NCI-H226 (cell line): ENCODE data around the gene GFOD1.
"Not testable (repeated sequence)": the region's sequence is repeated elsewhere in the genome, so short reads cannot be mapped to it uniquely, and the experiment has no call there.

Experiments
- DNase-seq: peaks from one replicate; pipeline ENCODE4 v3.0.0-alpha.2; 2015

The GFOD1 gene

GRCh38 chr6:13438126-13438525 lies 49.3 kb downstream of the GFOD1 start:
- no peak for DNase-seq

- no peak for DNase-seq
These were observed 50.0 kb downstream of the GFOD1 start for GRCh38 chr6:13437218-13437996.

DNA sequence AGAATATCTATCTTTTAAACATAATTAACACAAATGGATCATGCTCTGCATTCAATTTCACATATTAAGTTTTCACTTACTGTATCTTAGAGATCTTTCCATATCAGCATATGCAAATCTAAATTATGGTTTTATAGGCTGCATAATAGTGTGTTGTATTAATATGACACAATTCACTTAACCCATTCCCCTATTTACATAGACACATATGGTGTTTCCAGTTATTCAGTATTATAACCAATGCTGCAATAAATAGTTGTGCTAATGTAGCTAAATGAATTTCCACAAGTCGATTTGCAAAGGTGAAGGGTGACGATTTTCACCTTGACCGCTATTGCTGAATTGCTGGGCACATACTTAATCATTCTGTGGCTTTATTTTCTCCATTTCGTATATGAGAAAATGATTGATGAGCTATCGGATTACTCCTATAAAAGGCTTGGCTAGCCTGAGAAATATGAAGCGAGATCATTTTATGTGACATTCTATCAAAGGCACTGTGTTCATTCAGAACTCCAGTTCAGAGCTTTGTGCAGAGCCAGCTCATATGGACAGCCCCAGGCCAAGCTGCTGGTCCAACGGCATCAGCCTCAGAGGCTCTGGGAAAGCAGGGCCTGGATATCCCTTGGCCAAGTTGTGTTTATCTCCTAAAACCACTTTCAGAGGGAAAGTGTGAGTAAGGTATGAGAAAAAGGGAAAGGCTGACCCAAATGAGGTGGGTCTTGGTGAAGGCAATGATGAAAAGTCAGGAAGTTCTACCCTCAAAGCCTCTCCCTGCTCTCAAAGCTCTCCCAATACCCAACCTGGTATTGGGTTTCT lies 50.8 kb downstream of the GFOD1 start:
- no peak for DNase-seq

DNA sequence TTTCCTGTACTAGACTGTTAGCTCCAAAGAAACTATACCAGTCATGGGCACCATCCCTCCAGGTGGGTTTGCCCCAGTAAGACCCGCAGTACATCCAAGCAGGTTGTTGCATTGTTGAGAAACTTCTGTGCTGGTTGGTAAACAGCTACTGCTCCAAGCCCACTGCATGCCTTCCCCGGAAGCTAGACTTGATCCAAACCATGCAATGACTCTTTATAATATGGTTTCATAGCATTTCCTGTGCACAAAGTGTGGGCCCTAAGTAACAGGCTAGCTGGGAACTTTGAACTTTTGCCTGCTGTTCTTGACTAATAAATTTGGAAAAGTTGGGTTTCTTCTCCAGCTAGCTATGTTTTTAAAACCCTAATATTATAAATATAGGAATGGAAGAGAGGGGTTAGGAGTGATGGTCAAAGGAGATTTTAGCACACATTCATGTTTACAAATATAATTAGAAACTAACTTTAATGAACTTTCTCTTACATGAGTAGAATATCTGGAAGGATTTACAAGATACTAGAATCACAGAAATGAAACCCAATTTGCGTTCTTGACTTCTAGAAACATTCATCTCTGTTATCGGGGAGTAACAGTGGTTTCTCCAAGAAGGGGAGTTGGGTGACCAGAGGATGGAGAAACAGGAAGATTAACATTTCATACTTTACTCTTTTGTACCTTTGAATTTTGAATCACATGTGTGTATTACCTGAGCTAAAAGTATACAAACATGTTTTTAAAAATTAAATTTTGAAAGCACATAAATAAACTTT lies 51.7 kb downstream of the GFOD1 start:
- no peak for DNase-seq

GRCh38 chr6:13434777-13435176 lies 52.6 kb downstream of the GFOD1 start:
- no peak for DNase-seq

- not testable (repeated sequence) for DNase-seq
These were observed 53.1 kb downstream of the GFOD1 start for GRCh38 chr6:13434135-13434775.

DNA sequence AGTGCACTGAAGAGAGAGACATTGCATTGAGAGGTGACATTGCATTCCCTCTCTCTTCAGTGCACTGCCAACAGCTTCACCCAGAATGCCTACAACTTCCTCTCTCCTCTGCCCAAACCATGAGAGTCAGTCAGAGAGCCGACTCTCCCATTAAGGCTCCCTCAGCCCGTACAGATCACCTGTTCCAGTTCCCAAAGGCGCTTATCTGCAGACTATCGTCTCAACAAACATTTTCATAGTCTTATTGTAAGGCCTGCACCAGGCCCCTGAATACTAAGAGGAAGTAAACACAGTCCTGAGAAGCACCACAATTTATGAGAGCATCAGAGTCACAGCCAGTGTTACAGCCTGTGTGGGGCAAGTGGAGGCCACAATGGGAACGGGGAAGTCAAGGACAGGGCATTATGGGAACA lies 53.7 kb downstream of the GFOD1 start:
- no peak for DNase-seq

GRCh38 chr6:13432526-13433184 lies 54.7 kb downstream of the GFOD1 start:
- no peak for DNase-seq

DNA sequence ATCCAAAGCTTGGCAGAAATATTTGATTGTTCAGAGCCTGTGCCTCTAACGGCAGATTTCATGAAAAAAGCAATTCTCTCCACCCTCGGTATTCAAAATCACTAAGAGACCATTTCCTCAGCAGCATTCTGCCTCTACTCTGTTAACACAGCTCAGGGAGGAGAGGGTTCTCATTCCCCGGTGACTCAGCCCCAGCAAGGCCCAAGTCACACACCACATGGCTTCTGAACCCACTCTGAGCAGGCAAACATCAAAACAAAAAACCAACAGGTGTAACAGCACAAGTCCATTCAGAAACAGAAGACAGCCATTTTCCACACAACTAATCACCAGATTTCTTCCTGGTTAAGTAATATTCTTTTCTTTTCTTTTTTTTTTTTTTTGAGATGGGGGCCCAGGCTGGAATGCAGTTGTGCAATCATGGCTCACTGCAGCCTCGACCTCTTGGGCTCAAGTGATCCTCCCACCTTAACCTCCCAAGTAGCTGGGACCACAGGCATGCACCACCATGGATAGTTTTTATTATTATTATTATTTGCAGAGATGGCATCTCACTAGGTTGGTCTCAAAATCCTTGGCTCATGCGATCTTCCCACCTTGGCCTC lies 55.4 kb downstream of the GFOD1 start:
- DNase-seq, result no peak

- DNase-seq, result no peak
These were observed 56.2 kb downstream of the GFOD1 start for GRCh38 chr6:13431059-13431656.

DNA sequence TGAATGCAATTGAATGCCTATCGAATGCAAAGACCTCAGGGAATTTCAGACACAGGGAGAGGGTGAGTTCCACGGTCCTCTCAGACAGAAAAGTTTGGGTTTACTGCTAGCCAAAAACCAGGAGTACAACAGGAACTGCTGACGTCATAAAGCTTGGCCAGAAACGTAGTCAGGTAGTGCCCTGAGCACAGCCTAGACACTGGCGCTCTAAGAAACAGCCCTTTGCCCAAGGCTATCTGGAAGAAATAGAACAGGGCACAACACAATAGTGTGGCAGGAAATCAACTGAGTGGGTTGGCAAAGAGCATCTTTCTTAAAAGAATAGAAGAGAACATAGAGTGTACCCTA lies 58.0 kb downstream of the GFOD1 start:
- DNase-seq, result no peak

DNA sequence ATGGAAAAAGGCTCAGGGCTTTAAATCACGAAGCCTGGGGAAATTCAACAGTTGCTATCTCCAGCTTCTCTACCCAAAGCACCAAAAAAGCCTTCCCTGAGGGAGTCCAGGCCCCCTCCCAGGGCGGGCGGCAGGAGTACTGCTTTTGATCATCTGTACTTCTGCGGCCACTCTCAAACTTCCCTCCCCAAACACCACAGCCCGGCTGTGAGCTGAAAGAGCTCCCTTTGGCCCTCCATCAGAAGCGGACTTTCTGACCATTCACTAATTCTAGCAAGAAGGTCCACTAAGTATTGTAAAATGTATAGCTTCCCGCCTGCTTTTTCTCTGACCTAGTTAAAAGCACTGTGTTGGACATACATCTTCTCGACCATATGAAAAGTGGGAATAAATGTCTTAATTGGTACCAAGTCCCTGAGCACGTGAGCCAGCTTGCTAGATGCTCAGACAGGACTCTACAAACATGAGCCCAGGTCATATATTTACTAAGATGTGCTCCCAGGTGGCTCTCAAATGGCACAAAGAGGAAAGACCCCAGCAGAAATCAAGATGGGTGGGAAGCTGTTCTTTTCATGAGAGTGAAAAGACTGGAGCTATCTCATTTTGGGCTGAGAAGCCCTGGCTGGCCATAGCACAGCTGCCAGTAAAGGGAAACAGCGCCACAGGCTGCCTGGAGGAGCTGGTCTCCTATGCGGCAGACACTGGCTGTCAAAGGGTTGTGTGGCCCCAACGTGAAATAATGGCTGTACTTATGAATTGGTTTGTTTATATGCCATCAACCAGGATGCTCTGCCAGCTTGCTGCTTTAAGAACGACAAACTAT lies 58.6 kb downstream of the GFOD1 start:
- no peak for DNase-seq

- DNase-seq, result no peak
These were observed 59.4 kb downstream of the GFOD1 start for GRCh38 chr6:13427801-13428582.

- no peak for DNase-seq
These were observed 60.1 kb downstream of the GFOD1 start for GRCh38 chr6:13427316-13427715.

GRCh38 chr6:13425943-13426931 lies 61.2 kb downstream of the GFOD1 start:
- peak; percentile 86 for DNase-seq

DNA sequence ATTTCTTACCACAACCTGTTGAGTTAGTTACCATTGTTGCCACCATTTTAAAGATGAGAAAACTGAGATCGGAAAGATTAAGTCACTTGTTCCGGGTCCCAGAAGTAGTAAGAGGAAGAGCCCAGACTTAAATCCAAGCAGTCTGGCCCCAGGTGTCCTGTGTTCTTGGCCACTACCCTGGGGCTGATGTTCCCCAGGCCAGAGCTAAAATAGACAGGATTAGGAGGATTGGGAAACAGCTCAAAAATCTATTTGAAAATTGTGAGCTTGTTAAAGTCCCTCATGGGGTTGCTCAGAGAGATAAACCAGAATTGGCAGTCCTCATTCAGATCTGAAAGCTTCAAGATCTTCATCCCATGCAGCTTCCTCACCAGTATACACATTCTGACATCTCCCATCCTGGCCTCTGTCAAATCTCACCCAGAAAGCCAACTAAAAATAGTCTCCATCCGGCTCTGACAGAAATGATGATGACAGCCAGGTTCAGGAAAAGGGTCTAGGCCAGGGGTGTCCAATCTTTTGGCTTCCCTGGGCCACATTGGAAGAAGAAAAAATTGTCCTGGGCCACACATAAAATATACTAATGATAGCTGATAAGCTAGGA lies 62.0 kb downstream of the GFOD1 start:
- DNase-seq, result no peak

DNA sequence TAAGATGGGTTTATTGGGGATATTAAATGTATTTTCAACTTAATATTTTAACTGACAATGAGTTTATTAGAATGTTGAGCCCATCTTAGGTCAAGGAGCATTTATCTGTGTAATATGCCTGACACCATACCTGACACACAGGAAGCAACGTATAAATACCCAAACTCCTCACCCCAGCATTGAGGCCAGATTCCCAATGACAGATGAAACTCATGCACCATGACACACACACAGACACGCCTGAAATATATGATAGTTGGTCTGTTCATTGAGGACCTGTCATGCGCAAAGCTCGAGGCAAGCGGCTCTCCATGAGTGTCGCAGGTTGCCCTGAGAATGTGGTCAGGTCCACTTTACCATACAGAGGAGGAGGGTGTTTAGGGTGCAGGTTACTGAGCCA lies 64.1 kb downstream of the GFOD1 start:
- no peak for DNase-seq

DNA sequence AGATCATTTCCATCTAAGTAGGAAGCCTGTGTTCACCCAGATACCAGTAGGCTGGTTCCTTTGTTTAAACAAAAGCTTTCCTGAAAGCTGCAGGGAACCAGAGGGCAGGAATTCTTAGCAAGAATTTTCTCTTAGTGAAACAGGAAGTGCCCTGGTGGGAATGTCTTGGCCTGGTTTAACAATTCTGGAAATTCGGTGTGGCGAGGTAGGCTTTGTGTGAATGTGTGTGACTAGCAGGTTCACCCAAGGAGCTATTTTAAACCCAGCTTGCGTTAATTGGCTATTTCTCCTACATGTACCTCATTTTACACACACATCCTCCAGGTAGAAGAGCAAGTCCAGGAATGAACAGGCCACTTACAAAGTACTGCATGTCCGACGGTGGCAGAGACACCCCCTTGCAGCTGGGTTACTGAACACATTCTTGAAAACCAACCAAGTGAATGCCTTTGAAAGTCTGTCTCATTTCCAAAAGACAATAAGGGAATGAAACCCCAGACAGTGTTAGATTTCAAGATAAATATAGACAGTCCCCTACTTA lies 64.6 kb downstream of the GFOD1 start:
- peak; percentile 31 for DNase-seq
